Fibroblast of the aortic adventitia (primary cell): ENCODE results near the gene NSUN3. TPM values are rescaled to one million over a fixed set of nuclear protein-coding genes. Genes with fewer than 3 reads are reported as not detected.
A peak's percentile ranks its signal among the peaks of the same experiment; 100 is the strongest.

ENCODE experiments used
- DNase-seq: peaks from one replicate; pipeline ENCODE4 v3.0.0-alpha.2; 2010; ENCODE audit warnings: low read depth
- H3K4me3 ChIP-seq: 2 replicates; pipeline ENCODE4 v1.5.1; 2011; ENCODE audit warnings: low read depth, mild to moderate bottlenecking, control low read depth, low read length, moderate library complexity
- total RNA-seq: library from RNA; depleted of rRNA; stranded (reverse); fragments of >200 nt; gene quantifications from 2 replicates; pipeline ENCODE4 v1.2.3, GENCODE V29; 2012; ENCODE audit warnings: low replicate concordance
- TF ChIP-seq, protein P1 (sequence below): IDR thresholded peaks from 2 replicates; pipeline ENCODE4 v1.5.1; 2011; ENCODE audit warnings: mild to moderate bottlenecking, low read length, control low read depth, inconsistent platforms; ENCODE audit not compliant: insufficient read depth

The NSUN3 gene
- total RNA-seq = 16.4 and 17.8 TPM in 2 replicates

GRCh38 chr3:94062513-94063404 is at the start of gene NSUN3, which contains the start of gene DHFR2:
Gene NSUN3, plus strand, starts transcription at chr3:94063061. Its CDS starts 66 bp downstream, at chr3:94063127.
Gene DHFR2, minus strand, starts transcription at chr3:94062916. Its CDS starts 1,405 bp downstream, at chr3:94061511.
- TF ChIP-seq, protein P1, sequence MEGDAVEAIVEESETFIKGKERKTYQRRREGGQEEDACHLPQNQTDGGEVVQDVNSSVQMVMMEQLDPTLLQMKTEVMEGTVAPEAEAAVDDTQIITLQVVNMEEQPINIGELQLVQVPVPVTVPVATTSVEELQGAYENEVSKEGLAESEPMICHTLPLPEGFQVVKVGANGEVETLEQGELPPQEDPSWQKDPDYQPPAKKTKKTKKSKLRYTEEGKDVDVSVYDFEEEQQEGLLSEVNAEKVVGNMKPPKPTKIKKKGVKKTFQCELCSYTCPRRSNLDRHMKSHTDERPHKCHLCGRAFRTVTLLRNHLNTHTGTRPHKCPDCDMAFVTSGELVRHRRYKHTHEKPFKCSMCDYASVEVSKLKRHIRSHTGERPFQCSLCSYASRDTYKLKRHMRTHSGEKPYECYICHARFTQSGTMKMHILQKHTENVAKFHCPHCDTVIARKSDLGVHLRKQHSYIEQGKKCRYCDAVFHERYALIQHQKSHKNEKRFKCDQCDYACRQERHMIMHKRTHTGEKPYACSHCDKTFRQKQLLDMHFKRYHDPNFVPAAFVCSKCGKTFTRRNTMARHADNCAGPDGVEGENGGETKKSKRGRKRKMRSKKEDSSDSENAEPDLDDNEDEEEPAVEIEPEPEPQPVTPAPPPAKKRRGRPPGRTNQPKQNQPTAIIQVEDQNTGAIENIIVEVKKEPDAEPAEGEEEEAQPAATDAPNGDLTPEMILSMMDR = no peak
- peak within 1 kb of the TSS; percentile 84 for H3K4me3 ChIP-seq
- peak; percentile 99 for DNase-seq

- TF ChIP-seq, protein P1 = no peak
- H3K4me3 ChIP-seq = no peak overlapping the region
- no peak for DNase-seq
Measured at GRCh38 chr3:94015025-94015424, 47.8 kb upstream of the NSUN3 start.

- DNase-seq = no peak
- TF ChIP-seq, protein P1 = no peak
- no peak overlapping the region for H3K4me3 ChIP-seq
Measured at GRCh38 chr3:94019659-94020058, 43.2 kb upstream of the NSUN3 start.

DNA sequence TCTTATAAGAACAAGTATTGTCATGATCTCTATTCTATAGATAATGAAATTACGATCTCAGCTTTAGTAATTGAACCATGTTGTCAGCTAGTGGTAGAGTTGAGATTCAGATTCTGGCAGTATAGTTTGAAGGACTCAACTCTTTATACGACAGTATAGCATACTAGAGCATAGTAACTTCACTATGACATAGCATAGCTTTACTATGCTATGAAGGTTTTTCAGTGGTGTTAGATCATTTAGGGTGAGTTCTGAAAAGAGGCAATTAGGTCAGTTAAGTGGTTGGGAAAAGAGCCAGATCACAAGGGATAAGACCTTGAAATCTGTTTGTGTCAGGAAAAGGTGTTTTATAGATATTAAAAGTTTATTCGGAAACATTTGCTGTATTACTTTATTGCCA is 42.6 kb upstream of the NSUN3 start:
- no peak for DNase-seq
- H3K4me3 ChIP-seq = no peak overlapping the region
- TF ChIP-seq, protein P1 = no peak

- peak; percentile 43 for DNase-seq
- TF ChIP-seq, protein P1 = no peak
- H3K4me3 ChIP-seq = no peak overlapping the region
Measured at GRCh38 chr3:94024385-94024784, 38.5 kb upstream of the NSUN3 start.

GRCh38 chr3:94026623-94027022 is 36.2 kb upstream of the NSUN3 start:
- no peak for DNase-seq
- TF ChIP-seq, protein P1 = no peak
- H3K4me3 ChIP-seq = no peak overlapping the region
